ENCODE results near the gene PIMREG.

Gene PIMREG

GRCh38 chr17:6439951-6440350 lies 4.3 kb upstream of the PIMREG start:
- DNase-seq, result no peak

GRCh38 chr17:6442775-6443174 lies 1.5 kb upstream of the PIMREG start:
- DNase-seq, result no peak

GRCh38 chr17:6444571-6445335 lies 498 bp downstream of the PIMREG start:
- no peak for DNase-seq

- DNase-seq, result no peak
These were observed 2.4 kb downstream of the PIMREG start for GRCh38 chr17:6446516-6447100.

GRCh38 chr17:6448473-6448872 lies 4.2 kb downstream of the PIMREG start:
- no peak for DNase-seq

- DNase-seq, result no peak
These were observed 5.1 kb downstream of the PIMREG start for GRCh38 chr17:6449307-6449706.

GRCh38 chr17:6450926-6451832 lies 6.9 kb downstream of the PIMREG start:
- DNase-seq, result no peak

- no peak for DNase-seq
These were observed 8.4 kb downstream of the PIMREG start for GRCh38 chr17:6452471-6453266.

GRCh38 chr17:6453279-6454024 lies 9.2 kb downstream of the PIMREG start:
- DNase-seq, result no peak

GRCh38 chr17:6454495-6455320 lies 10.5 kb downstream of the PIMREG start:
- DNase-seq, result no peak

- DNase-seq, result no peak
These were observed 11.1 kb downstream of the PIMREG start for GRCh38 chr17:6455321-6455705.

- no peak for DNase-seq
These were observed 12.1 kb downstream of the PIMREG start for GRCh38 chr17:6456321-6456720.

- no peak for DNase-seq
These were observed 12.8 kb downstream of the PIMREG start for GRCh38 chr17:6456914-6457687.

GRCh38 chr17:6457688-6458459 lies 13.6 kb downstream of the PIMREG start:
- DNase-seq, result no peak

GRCh38 chr17:6458460-6458950 lies 14.2 kb downstream of the PIMREG start:
- DNase-seq, result no peak

- DNase-seq, result no peak
These were observed 16.4 kb downstream of the PIMREG start for GRCh38 chr17:6460531-6461161.

- no peak for DNase-seq
These were observed 17.0 kb downstream of the PIMREG start for GRCh38 chr17:6461246-6461645.

GRCh38 chr17:6461792-6462524 lies 17.7 kb downstream of the PIMREG start:
- DNase-seq, result no peak
